ENCODE results near the gene SNX9.
"Not testable (repeated sequence)": the region's sequence is repeated elsewhere in the genome, so short reads cannot be mapped to it uniquely, and the experiment has no call there.

Gene SNX9

GRCh38 chr6:157832250-157832967, 9.4 kb downstream of the SNX9 start:
- DNase-seq, result no peak

DNA sequence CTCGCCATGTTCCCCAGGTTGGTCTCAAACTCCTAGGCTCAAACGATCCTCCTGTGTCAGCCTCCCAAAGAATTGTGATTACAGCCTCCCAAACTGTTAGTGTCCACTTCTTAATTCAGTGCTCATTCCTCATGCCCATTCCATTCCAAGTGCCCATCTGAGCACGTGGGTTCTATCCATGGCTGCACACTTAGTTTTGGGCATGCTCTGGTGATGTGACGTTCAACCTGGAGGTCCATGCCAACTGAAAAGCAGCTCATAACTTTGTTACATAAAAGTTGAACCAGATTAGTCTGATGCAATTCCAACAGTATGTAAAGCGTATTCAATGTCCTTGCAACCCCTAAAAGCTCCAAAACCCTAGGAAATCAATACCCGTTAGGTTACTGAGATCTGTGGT, 11.5 kb downstream of the SNX9 start:
- no peak for DNase-seq

GRCh38 chr6:157838718-157839430, 15.8 kb downstream of the SNX9 start:
- no peak for DNase-seq

DNA sequence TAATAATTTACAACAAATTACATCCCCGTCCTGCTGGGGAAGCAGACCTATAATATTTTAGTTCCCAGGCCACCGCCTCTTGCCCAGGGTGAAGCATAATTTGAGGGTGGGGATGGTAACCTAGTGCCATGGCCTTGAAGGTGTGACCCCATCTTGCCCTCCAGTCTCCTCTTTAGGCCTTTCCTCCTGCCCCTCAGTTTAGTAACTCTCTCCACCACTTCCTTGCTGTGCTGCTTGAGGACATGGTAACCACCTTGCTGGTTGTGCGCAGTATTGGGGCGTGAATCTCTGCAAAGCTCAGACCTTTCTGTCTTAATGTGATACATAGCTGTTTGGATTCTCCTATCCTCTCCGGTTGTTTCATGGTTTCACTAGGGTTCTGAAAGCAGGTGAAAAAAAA, 16.6 kb downstream of the SNX9 start:
- DNase-seq, result no peak

GRCh38 chr6:157840261-157840660, 17.2 kb downstream of the SNX9 start:
- DNase-seq, result no peak

DNA sequence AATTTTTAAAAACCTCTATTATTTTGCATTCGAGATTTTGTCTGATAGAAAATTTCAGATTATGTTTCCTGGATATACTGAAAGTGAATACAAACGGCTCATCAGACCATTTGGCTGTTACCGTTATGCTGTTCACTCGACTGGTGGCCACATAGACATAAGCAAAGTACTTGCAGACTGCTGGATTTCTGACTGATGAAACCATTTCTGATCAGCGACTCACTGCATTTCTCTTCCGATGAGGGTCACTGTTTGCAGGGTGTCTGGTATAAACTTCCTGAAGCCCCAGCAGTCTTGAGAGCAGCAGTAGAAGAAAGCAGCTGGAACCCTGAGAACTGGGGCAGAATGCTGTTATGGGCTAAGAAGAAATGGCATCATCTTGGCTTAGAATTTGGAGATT, 17.7 kb downstream of the SNX9 start:
- DNase-seq, result no peak

DNA sequence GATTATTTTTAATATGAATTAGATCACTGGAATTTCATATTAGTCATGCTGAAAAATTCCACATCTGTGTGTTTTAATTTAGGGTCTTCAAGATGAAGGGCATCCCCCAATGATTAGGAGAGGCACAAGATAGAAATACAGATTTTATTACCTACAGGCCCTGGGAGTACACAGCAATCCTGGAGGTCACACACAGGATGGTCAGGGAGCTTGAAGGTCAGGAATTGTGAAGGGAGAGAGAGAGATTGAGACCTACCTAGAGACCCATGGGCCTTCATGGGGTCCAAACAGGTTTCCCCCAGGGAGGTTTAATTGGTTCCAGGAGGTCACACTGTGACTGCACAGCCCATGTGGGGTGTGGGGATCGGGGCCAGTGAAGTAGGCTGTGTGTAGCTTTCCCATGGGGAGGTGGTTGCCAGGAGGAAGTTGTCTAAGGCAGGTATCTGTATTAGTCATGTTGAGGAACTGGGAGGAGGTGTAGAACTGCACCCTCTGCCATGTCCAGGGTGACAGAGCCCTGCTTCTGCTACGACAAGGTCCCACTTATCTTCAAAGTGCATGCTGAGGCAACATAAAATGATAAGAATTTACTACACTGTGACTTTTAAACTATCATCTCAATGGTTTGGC, 18.3 kb downstream of the SNX9 start:
- no peak for DNase-seq

- no peak for DNase-seq
Measured at GRCh38 chr6:157842212-157842611, 19.2 kb downstream of the SNX9 start.

DNA sequence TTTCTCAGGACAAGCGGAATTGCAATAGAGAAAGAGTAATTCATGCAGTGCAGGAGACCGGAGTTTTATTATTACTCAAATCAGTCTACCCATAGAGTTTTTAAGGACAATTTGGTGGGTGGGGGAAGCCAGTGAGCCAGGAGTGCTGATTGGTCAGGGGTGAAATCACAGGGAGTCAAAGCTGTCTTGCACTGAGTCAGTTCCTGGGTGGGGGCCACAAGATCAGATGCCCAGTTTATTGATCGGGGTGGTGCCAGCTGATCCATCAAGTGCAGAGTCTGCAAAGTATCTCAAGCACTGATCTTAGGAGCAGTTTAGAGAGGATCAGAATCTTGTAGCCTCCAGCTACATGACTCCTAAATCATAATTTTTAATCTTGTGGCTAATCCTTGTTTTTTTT, 21.1 kb downstream of the SNX9 start:
- DNase-seq, result not testable (repeated sequence)

DNA sequence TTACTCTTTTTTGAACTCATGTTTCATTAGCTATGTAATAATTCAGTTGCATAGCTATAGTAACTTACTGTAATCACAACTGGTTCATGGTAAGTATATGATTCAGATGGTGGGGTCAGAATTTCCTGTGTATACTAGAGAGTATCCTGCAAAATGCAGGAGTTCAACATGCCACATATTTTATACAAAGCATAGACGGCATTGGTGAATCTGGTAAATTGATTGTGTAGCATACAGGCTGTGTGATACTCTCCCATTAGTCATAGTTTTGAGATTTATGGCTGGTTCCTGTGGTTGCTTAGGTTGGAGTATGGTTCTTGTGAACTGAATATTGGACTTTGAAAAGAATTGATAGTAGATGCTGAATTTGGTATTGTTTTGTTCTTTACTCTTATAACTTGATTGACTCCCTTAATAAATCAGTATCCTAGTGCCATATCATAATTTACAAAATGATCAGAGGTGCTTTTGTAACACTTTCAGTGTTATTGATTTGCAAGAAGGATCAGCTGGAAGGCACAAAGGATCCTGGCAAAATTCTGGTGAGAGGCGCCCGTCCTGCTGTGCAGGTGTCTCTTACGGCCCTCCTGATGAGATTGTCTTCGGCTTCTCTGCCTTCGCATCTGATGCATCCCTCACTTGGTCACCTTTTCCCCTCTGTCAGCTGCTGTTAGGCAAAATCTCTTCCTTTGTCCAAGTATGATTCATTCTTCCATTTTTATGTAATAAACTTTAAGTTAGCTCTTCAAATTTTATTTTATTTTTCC, 22.6 kb downstream of the SNX9 start:
- no peak for DNase-seq

GRCh38 chr6:157847846-157848245, 24.8 kb downstream of the SNX9 start:
- DNase-seq, result no peak

DNA sequence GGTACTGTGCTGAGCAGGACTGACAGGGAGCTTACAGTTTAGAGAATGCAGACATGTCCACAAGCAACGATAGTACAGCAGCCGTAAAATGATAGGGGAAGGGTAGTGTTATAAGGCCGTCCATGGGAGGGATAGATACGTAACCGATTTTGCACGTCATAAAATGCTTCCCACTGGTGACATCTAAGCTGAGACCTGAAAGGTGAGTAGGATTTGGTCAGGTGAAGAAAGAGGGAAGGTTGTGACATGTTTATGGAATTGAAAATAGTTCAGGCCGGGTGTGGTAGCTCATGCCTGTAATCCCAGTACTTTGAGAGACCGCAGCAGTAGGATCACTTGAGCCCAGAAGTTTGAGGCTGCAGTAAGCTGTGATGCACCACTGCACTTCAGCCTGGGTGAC, 25.6 kb downstream of the SNX9 start:
- no peak for DNase-seq

DNA sequence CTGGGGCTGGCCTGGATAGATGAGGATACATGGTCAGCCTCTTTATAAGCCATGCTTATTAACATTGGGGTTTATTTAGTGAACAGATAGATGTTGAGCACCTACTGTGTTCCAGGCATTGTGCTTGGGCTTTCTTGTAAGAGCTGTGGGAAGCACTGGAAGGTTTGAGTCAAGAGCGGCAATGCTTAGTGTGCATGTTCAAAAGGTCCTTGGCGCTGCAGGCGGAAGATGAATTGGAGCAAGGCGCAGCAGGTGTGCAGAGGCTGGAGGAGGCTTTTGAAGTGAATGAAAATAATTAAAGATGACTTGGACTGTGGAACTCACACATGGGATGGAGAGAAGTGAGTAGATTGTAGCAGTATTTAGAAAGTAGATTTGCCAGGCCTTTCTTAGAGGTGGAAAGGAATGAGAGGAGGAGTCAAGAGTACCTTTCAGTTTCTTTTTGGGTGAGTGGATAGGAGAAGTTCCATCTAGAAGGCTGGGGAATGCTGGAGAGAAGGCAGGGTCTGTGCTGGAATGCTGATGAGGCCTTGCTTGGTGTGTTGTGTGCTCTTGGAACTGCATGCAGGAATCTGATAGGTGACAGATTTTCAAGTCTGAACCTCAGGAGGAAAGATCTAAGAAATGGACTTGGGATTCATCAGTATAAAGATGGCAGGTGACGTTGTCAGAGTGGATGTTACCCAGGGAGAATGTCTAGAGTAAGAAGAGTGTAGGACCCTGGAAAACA, 26.4 kb downstream of the SNX9 start:
- no peak for DNase-seq

- no peak for DNase-seq
Measured at GRCh38 chr6:157850030-157850429, 27.0 kb downstream of the SNX9 start.

GRCh38 chr6:157853018-157853805, 30.2 kb downstream of the SNX9 start:
- DNase-seq, result no peak

DNA sequence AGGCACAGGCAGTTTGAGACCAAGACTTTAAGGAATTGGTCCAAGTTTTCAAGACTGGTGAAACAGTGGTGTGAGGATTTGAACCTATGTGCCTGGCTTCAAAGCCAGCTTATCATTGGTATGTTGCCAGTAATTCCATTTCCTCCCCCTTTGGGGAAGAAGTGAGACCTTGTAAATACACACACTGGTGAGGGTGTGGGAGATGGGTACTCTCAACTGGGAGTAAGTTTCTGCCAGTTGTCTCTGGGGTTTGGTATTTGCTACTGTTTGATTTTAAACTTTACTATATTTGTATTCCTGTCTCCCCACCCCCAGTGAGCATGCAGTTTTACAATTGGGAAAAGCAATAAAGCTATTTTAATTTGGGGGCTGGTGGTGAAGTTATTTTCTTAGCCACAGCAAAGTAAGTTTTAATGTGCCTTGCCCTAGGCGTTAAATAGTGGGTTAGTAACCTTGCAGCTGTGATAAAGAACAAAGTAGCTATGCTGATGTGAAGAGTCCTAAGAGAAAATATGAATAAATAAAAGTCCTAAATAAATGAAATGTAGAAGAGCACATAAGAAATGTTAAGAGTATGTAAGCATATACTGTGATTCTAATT, 31.0 kb downstream of the SNX9 start:
- DNase-seq, result no peak

DNA sequence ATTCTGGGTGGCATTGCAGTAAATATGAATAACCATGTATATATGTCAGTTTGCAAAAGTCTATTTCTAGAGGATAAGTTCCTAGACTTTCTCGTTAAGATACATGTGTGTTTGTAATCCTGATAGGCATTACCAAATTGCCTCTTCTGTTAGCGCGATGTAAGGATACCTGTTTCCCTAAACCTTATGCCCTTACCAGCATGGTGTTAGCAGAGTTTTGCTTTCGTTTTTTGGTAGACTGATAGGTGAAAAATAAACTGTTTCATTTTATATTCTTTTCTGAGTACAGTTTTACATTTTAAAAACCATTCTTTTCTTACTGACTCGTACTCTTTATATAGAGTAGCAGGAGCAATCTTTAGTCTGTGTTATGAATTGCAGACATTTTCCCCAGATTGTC, 32.3 kb downstream of the SNX9 start:
- no peak for DNase-seq

DNA sequence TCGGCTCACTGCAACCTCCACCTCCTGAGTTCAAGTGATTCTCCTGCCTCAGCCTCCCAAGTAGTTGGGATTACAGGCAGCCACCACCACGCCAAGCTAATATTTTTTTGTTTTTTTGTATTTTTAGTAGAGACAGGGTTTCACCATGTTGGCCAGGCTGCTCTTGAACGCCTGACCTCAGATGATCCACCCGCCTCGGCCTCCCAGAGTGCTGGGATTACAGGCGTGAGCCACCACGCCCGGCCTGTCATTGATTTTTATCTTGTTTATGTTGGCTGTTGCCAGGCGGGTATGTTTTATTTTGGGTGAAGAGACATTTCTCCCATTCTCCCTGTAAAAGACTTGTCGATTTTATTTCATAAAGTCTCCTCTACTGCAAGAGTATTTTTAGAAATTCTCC, 32.8 kb downstream of the SNX9 start:
- DNase-seq, result not testable (repeated sequence)

DNA sequence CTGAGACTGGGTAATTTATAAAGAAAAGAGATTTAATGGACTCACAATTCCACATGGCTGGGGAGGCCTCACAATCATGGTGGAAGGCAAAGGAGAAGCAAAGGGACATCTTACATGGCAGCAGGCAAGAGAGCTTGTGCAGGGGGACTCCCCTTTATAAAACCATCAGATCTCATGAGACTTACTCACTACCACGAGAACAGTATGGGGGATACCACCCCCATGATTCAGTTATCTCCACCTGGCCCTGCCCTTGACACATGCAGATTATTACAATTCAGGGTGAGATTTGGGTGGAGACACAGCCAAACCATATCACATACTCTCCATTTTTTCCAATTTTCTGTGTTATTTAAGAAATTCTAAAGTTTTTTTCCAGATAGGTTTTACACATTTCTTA, 35.6 kb downstream of the SNX9 start:
- DNase-seq, result not testable (repeated sequence)

- no peak for DNase-seq
Measured at GRCh38 chr6:157859775-157860504, 36.9 kb downstream of the SNX9 start.
